ENCODE results near the gene MB21D2. TPM values are rescaled to one million over a fixed set of nuclear protein-coding genes. Genes with fewer than 3 reads are reported as not detected.
"Not testable (repeated sequence)": the region's sequence is repeated elsewhere in the genome, so short reads cannot be mapped to it uniquely, and the experiment has no call there.

MB21D2 gene
- total RNA-seq, 2 experiments from 2014 or later: 4.3 to 5.3 TPM

- H3K4me3 Mint-ChIP-seq: no peak overlapping the region
- DNase-seq (no peak), ATAC-seq (ENCODE audit: low read depth) (peak; percentile 29)
- H3K9me3 Mint-ChIP-seq: no peaks in the 10 kb centered on the region
- POLR2A ChIA-PET: no interaction called here
- H3K27me3 Mint-ChIP-seq: no peaks in the 10 kb centered on the region
- peaks cover 20% of the 10 kb centered on the region for H3K4me1 Mint-ChIP-seq
- H3K27ac Mint-ChIP-seq: no peak overlapping the region
- H3K36me3 Mint-ChIP-seq: peaks cover 5% of the 10 kb centered on the region
These were observed 62.2 kb downstream of the MB21D2 start for GRCh38 chr3:192855434-192855833.

- Mint-ChIP-seq H3K4me1 (peaks cover 22% of the 10 kb centered on the region), H3K27ac (no peak overlapping the region), H3K36me3 (peaks cover 7% of the 10 kb centered on the region), H3K27me3 (no peaks in the 10 kb centered on the region), H3K9me3 (no peaks in the 10 kb centered on the region), H3K4me3 (no peak overlapping the region)
- ATAC-seq (ENCODE audit: low read depth) (no peak), DNase-seq (no peak)
- POLR2A ChIA-PET: no interaction called here
These were observed 65.8 kb downstream of the MB21D2 start for GRCh38 chr3:192851821-192852372.

- Mint-ChIP-seq H3K27me3 (no peaks in the 10 kb centered on the region), H3K36me3 (peaks cover 7% of the 10 kb centered on the region), H3K27ac (peak overlapping the region; percentile 76), H3K4me1 (peaks cover 22% of the 10 kb centered on the region), H3K9me3 (no peaks in the 10 kb centered on the region), H3K4me3 (no peak overlapping the region)
- POLR2A ChIA-PET: interaction anchor here (0.7 kb wide), 1 partner anchor 19 kb away, joined by 4 read pairs; no protein-coding TSS in a partner anchor
- ATAC-seq (ENCODE audit: low read depth) (peak; percentile 92), DNase-seq (peak; percentile 26)
These were observed 67.1 kb downstream of the MB21D2 start for GRCh38 chr3:192850451-192850981.

DNA sequence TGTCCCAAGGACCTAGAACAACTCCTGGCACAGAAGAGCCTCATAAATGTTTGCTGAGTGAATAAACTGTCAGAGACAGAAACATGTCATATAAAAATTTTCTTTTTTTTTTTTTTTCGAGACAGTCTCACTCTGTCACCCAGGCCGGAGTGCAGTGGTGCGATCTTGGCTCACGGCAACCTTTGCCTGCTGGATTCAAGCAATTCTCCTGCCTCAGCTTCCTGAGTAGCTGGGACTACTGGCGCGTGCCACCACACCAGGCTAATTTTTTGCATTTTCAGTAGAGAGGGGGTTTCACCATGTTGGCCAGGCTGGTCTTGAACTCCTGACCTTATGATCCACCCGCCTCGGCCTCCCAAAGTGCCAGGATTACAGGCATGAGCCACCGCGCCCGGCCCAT is 67.8 kb downstream of the MB21D2 start:
- not testable (repeated sequence) for H3K27ac Mint-ChIP-seq; H3K36me3 Mint-ChIP-seq; H3K9me3 Mint-ChIP-seq; H3K27me3 Mint-ChIP-seq; DNase-seq; ATAC-seq (ENCODE audit: low read depth); H3K4me3 Mint-ChIP-seq
- POLR2A ChIA-PET: interaction anchor here (0.7 kb wide), 1 partner anchor 18 kb away, joined by 4 read pairs; no protein-coding TSS in a partner anchor
- peaks cover 24% of the 10 kb centered on the region for H3K4me1 Mint-ChIP-seq

DNA sequence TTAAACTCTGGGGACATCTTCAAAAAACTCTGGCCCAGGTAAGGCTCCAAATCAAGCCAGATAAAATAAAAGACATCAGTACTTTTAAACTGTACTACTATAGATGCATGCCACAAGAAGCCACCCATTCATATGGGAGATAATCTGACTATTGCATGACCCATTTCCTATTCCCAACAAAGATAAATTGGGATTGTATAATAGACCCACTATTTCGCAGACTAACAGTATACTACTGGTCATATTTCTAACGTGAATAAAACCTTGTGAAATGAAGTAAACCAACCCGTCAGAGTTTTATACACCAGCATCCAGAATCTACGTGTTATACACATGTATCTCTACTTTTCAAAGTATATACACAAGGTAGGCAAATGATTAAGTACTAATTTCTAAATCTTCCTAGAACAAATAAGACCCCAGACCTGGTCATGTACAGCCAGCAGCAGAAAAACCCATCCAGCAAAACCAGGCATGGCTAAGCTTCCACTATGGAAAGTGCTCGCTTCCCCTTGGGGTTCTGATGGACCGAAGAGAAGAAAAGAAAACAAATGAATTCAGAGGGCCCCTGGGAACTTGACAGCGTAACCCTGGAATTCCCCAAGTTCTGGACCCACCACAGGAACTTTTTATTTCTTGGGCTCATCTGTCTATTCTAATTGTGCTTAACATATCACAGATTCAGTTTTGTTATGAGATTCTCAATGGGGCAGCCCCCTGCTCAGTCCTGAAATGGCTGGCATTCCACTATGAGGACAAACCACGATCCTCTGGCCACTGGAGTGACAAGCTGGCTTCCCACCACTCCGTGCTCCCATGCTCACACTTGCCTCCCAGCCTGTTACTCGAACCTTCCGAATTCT is 69.1 kb downstream of the MB21D2 start:
- no peak for ATAC-seq (ENCODE audit: low read depth)
- POLR2A ChIA-PET: no interaction called here
- H3K27ac Mint-ChIP-seq: no peak overlapping the region

DNA sequence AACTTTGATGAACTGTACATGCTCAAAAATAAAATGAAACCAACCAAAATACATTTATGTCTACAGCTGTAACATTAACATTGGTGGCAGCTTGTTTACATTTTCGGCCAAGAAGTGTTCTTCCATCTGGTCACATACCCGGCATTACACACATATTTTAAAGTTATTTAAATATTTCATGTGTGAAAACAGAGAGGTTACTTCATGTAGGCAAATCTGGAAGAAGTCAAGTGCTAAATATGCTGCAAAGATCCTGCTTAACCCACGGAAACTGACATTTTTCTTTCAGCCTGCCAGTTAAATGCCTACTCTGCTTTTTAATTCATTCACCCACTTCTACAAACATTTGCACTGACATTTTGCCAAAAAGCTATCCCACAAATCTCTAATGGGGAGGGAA is 69.7 kb downstream of the MB21D2 start:
- no peak for ATAC-seq (ENCODE audit: low read depth)
- POLR2A ChIA-PET: no interaction called here
- Mint-ChIP-seq H3K27ac (no peak overlapping the region), H3K9me3 (no peaks in the 10 kb centered on the region), H3K27me3 (no peaks in the 10 kb centered on the region), H3K4me1 (peaks cover 24% of the 10 kb centered on the region), H3K4me3 (no peak overlapping the region), H3K36me3 (peaks cover 5% of the 10 kb centered on the region)
- no peak for DNase-seq

More for the DNA sequence above, 69.1 kb downstream of the MB21D2 start:
- no peaks in the 10 kb centered on the region for H3K9me3 Mint-ChIP-seq
- no peaks in the 10 kb centered on the region for H3K27me3 Mint-ChIP-seq
- no peak for DNase-seq
- H3K36me3 Mint-ChIP-seq: peaks cover 5% of the 10 kb centered on the region
- H3K4me1 Mint-ChIP-seq: peaks cover 24% of the 10 kb centered on the region
- no peak overlapping the region for H3K4me3 Mint-ChIP-seq

DNA sequence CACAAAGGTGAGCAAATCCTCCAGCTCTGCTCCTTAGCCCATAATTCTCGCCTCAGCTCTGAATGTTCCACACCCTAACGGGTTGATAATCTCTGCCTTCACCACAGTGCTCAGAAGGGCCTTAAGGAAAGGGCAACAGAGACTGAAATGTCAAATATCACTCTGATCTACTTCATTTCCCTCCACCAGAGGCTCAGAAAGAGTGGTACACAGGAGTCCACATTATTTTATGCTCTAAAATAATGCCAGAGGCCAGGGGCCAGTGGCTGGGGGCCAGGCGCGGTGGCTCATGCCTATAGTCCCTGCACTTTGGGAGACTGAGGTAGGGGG is 72.2 kb downstream of the MB21D2 start:
- no peaks in the 10 kb centered on the region for H3K9me3 Mint-ChIP-seq
- POLR2A ChIA-PET: no interaction called here
- DNase-seq (no peak), ATAC-seq (ENCODE audit: low read depth) (no peak)
- no peak overlapping the region for H3K4me3 Mint-ChIP-seq
- H3K27me3 Mint-ChIP-seq: no peaks in the 10 kb centered on the region
- no peak overlapping the region for H3K27ac Mint-ChIP-seq
- peaks cover 11% of the 10 kb centered on the region for H3K4me1 Mint-ChIP-seq
- H3K36me3 Mint-ChIP-seq: peaks cover 4% of the 10 kb centered on the region

- no peaks in the 10 kb centered on the region for H3K9me3 Mint-ChIP-seq
- H3K36me3 Mint-ChIP-seq: peaks cover 2% of the 10 kb centered on the region
- no peak overlapping the region for H3K4me3 Mint-ChIP-seq
- DNase-seq (no peak), ATAC-seq (ENCODE audit: low read depth) (no peak)
- H3K27ac Mint-ChIP-seq: no peak overlapping the region
- POLR2A ChIA-PET: no interaction called here
- H3K4me1 Mint-ChIP-seq: peaks cover 8% of the 10 kb centered on the region
- H3K27me3 Mint-ChIP-seq: no peaks in the 10 kb centered on the region
These were observed 72.7 kb downstream of the MB21D2 start for GRCh38 chr3:192844836-192845525.

DNA sequence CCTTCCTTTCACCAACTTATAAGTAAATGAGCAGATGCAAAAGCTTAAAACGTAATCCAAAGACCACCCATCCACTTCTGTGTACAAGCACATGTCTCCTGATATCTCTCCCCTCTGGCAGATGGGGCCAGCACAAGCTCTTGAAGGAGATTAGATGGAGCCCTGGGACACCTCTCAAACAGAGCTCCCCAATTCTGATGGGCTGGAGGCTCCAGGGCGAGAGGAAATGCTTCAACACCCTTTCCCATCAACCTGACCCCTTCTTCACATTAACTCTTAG is 73.2 kb downstream of the MB21D2 start:
- Mint-ChIP-seq H3K36me3 (peaks cover 2% of the 10 kb centered on the region), H3K4me1 (peaks cover 8% of the 10 kb centered on the region), H3K27ac (no peak overlapping the region), H3K27me3 (no peaks in the 10 kb centered on the region), H3K9me3 (no peaks in the 10 kb centered on the region), H3K4me3 (no peak overlapping the region)
- POLR2A ChIA-PET: no interaction called here
- DNase-seq (no peak), ATAC-seq (ENCODE audit: low read depth) (no peak)

GRCh38 chr3:192843723-192844485 is 73.8 kb downstream of the MB21D2 start:
- POLR2A ChIA-PET: no interaction called here
- Mint-ChIP-seq H3K27me3 (no peaks in the 10 kb centered on the region), H3K4me3 (no peak overlapping the region), H3K4me1 (peaks cover 6% of the 10 kb centered on the region), H3K36me3 (peaks cover 2% of the 10 kb centered on the region), H3K27ac (no peak overlapping the region), H3K9me3 (no peaks in the 10 kb centered on the region)
- DNase-seq (no peak), ATAC-seq (ENCODE audit: low read depth) (no peak)

GRCh38 chr3:192843119-192843518 is 74.5 kb downstream of the MB21D2 start:
- no peak overlapping the region for H3K27ac Mint-ChIP-seq
- H3K4me3 Mint-ChIP-seq: no peak overlapping the region
- ATAC-seq (ENCODE audit: low read depth): no peak
- POLR2A ChIA-PET: no interaction called here
- DNase-seq: no peak
- H3K27me3 Mint-ChIP-seq: no peaks in the 10 kb centered on the region
- peaks cover 6% of the 10 kb centered on the region for H3K4me1 Mint-ChIP-seq
- H3K9me3 Mint-ChIP-seq: no peaks in the 10 kb centered on the region
- H3K36me3 Mint-ChIP-seq: peaks cover 2% of the 10 kb centered on the region

- H3K27me3 Mint-ChIP-seq: no peaks in the 10 kb centered on the region
- H3K4me1 Mint-ChIP-seq: peaks cover 8% of the 10 kb centered on the region
These were observed 74.9 kb downstream of the MB21D2 start for GRCh38 chr3:192842711-192843110.

DNA sequence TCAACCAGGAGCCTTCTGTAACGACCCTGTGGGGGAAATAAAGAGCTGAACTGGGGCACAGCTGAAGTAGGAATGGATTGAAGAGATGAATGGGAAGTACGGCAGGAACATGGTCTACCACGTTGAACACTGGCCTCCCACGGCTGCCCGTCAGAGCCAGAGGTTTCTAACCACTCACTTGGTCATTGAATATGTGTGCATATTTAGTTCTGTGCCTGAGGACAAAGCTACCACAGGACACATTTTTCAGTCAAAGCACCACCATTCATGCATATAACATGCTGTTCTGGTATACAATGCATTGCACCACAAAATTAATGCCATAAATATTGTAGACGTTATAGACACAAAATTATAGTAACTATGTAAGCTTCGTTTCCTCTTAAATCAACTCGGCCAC is 75.5 kb downstream of the MB21D2 start:
- no peak for ATAC-seq (ENCODE audit: low read depth)
- POLR2A ChIA-PET: no interaction called here
- Mint-ChIP-seq H3K27me3 (no peaks in the 10 kb centered on the region), H3K27ac (no peak overlapping the region), H3K4me1 (peaks cover 8% of the 10 kb centered on the region), H3K9me3 (no peaks in the 10 kb centered on the region), H3K4me3 (no peak overlapping the region), H3K36me3 (no peaks in the 10 kb centered on the region)
- no peak for DNase-seq

More at GRCh38 chr3:192842711-192843110, 74.9 kb downstream of the MB21D2 start:
- no peak for DNase-seq
- no peak overlapping the region for H3K27ac Mint-ChIP-seq
- H3K4me3 Mint-ChIP-seq: no peak overlapping the region
- POLR2A ChIA-PET: no interaction called here
- no peaks in the 10 kb centered on the region for H3K9me3 Mint-ChIP-seq
- ATAC-seq (ENCODE audit: low read depth): no peak
- peaks cover 2% of the 10 kb centered on the region for H3K36me3 Mint-ChIP-seq

All from activated naive CD8-positive, alpha-beta T cell treated with anti-CD3 and anti-CD28 coated beads, Interleukin-2, amount 10 ng/mL, durations not matched to agents 7 days and 5 days (primary cell).